WTC11 (cell line): ENCODE measurements around the gene JAKMIP3. TPM values are rescaled to one million over a fixed set of nuclear protein-coding genes. Genes with fewer than 3 reads are reported as not detected.

Experiments used
- ATAC-seq: fragments of 200-7000 bp; cut with Tn5 transposase; 2 replicates; pipeline ENCODE4 v1.10.0; 2021; ENCODE audit warnings: mild to moderate bottlenecking, moderate library complexity
- CTCF ChIA-PET: fragments of 300-600 bp; sonication (Branson Sonifier 250); formaldehyde crosslinking; loops from one replicate; lab custom pipeline; 2021; ENCODE audit warnings: antibody characterized with exemption; lab: Charles Lee
- POLR2A ChIA-PET: fragments of 350-600 bp; sonication (Branson Sonifier 250); formaldehyde crosslinking; loops from one replicate; lab custom pipeline; 2021; ENCODE audit warnings: antibody characterized with exemption; lab: Charles Lee
- DNase-seq: peaks from one replicate; pipeline ENCODE4 v3.0.0; 2021; ENCODE audit warnings: low spot score
- H3K27ac Mint-ChIP-seq: 2 replicates; pipeline ENCODE4 v1.8.0; 2021; ENCODE audit warnings: mixed read lengths
- H3K27me3 Mint-ChIP-seq: 2 replicates; pipeline ENCODE4 v1.8.0; 2021; ENCODE audit warnings: low read depth, mild to moderate bottlenecking, moderate library complexity, mixed read lengths
- H3K36me3 Mint-ChIP-seq: 2 replicates; pipeline ENCODE4 v1.8.0; 2021; ENCODE audit warnings: mixed read lengths
- H3K4me1 Mint-ChIP-seq: 2 replicates; pipeline ENCODE4 v1.8.0; 2022; ENCODE audit warnings: mixed read lengths
- H3K4me3 Mint-ChIP-seq: 2 replicates; pipeline ENCODE4 v1.8.0; 2021; ENCODE audit warnings: mild to moderate bottlenecking, moderate library complexity, mixed read lengths
- H3K9me3 Mint-ChIP-seq: 2 replicates; pipeline ENCODE4 v1.8.0; 2021; ENCODE audit warnings: mixed read lengths
- ARID4B ChIP-seq: sonication (generic); formaldehyde crosslinking; IDR thresholded peaks from 2 replicates; pipeline ENCODE4 v1.8.0; 2023; ENCODE audit warnings: missing genetic modification reagents, mild to moderate bottlenecking, borderline replicate concordance
- ATF2 ChIP-seq: sonication (generic); formaldehyde crosslinking; IDR thresholded peaks from 2 replicates; pipeline ENCODE4 v1.8.1; 2022; ENCODE audit warnings: low read depth, missing genetic modification reagents, borderline replicate concordance
- FOXP4 ChIP-seq: sonication (generic); formaldehyde crosslinking; IDR thresholded peaks from 2 replicates; pipeline ENCODE4 v1.8.0; 2022; ENCODE audit warnings: mild to moderate bottlenecking, missing genetic modification reagents
- IRF2 ChIP-seq: sonication (generic); formaldehyde crosslinking; IDR thresholded peaks from 2 replicates; pipeline ENCODE4 v1.8.0; 2022; ENCODE audit warnings: low read depth, missing genetic modification reagents, borderline replicate concordance
- JUN ChIP-seq: sonication (generic); formaldehyde crosslinking; IDR thresholded peaks from 2 replicates; pipeline ENCODE4 v1.8.0; 2023; ENCODE audit warnings: mild to moderate bottlenecking, missing genetic modification reagents
- MAX ChIP-seq: sonication (generic); formaldehyde crosslinking; IDR thresholded peaks from 2 replicates; pipeline ENCODE4 v1.8.0; 2022; ENCODE audit warnings: mild to moderate bottlenecking, missing genetic modification reagents
- MLX ChIP-seq: sonication (generic); formaldehyde crosslinking; IDR thresholded peaks from 2 replicates; pipeline ENCODE4 v1.8.1; 2023; ENCODE audit warnings: mild to moderate bottlenecking, missing genetic modification reagents, moderate library complexity
- NFE2L1 ChIP-seq: sonication (generic); formaldehyde crosslinking; IDR thresholded peaks from 2 replicates; pipeline ENCODE4 v1.8.1; 2023; ENCODE audit warnings: missing genetic modification reagents
- SOX15 ChIP-seq: fragments of 250-450 bp; sonication (Bioruptor Pico); IDR thresholded peaks from 2 replicates; pipeline ENCODE4 v1.9.0; 2021; ENCODE audit warnings: mild to moderate bottlenecking
- SP1 ChIP-seq: sonication (generic); formaldehyde crosslinking; conservative IDR thresholded peaks from 2 replicates; pipeline ENCODE4 v1.8.1; 2022; ENCODE audit warnings: missing genetic modification reagents
- STAT6 ChIP-seq: sonication (generic); formaldehyde crosslinking; conservative IDR thresholded peaks from 2 replicates; pipeline ENCODE4 v1.8.1; 2023; ENCODE audit warnings: mild to moderate bottlenecking, low read depth, missing genetic modification reagents, moderate library complexity
- TEAD1 ChIP-seq: sonication (generic); formaldehyde crosslinking; IDR thresholded peaks from 2 replicates; pipeline ENCODE4 v1.8.0; 2022; ENCODE audit warnings: mild to moderate bottlenecking, missing genetic modification reagents
- TEAD4 ChIP-seq: sonication (generic); formaldehyde crosslinking; IDR thresholded peaks from 2 replicates; pipeline ENCODE4 v1.8.0; 2022; ENCODE audit warnings: mild to moderate bottlenecking, missing genetic modification reagents
- ZBTB43 ChIP-seq: sonication (generic); formaldehyde crosslinking; IDR thresholded peaks from 2 replicates; pipeline ENCODE4 v1.8.1; 2023; ENCODE audit warnings: mild to moderate bottlenecking, missing genetic modification reagents
- ZMAT4 ChIP-seq: fragments of 250-450 bp; sonication (Bioruptor Pico); IDR thresholded peaks from 2 replicates; pipeline ENCODE4 v1.9.0; 2021; ENCODE audit warnings: mild to moderate bottlenecking
- ZSCAN18 ChIP-seq: fragments of 250-450 bp; sonication (Bioruptor Pico); IDR thresholded peaks from 2 replicates; pipeline ENCODE4 v2.1.2; 2022; ENCODE audit warnings: mild to moderate bottlenecking, moderate library complexity
- total RNA-seq: library from RNA; stranded (reverse); gene quantifications from 3 replicates; pipeline ENCODE4 v1.2.3, GENCODE V29; 2021

The JAKMIP3 gene
- total RNA-seq, 1 experiment from 2014 or later, result 1.7 TPM

- H3K27me3 Mint-ChIP-seq, result 0 out of 2 replicates have a peak, but pooled peaks cover 4% of the 10 kb centered on the region
- ATAC-seq (no peak), DNase-seq (no peak)
- peaks cover 24% of the 10 kb centered on the region for H3K4me1 Mint-ChIP-seq
- no peak overlapping the region for H3K4me3 Mint-ChIP-seq
- H3K36me3 Mint-ChIP-seq, result peaks cover 6% of the 10 kb centered on the region
- H3K9me3 Mint-ChIP-seq, result peaks cover 10% of the 10 kb centered on the region
- no peak overlapping the region for H3K27ac Mint-ChIP-seq
- POLR2A ChIA-PET, result no interaction called here
- TF ChIP-seq SP1 (CRISPR knock-in tag) (no peak), ZBTB43 (CRISPR knock-in tag) (no peak), ZSCAN18 (no peak), MAX (no peak)
- CTCF ChIA-PET, result no interaction called here
These were observed 4.3 kb upstream of the JAKMIP3 start for GRCh38 chr10:132061465-132061864.

- Mint-ChIP-seq H3K27ac (no peak overlapping the region), H3K27me3 (0 out of 2 replicates have a peak, but pooled peaks cover 4% of the 10 kb centered on the region), H3K4me1 (peaks cover 29% of the 10 kb centered on the region), H3K36me3 (peaks cover 6% of the 10 kb centered on the region), H3K4me3 (no peak overlapping the region), H3K9me3 (peaks cover 10% of the 10 kb centered on the region)
- no peak for ATAC-seq
- no peak for DNase-seq
- POLR2A ChIA-PET, result no interaction called here
- CTCF ChIA-PET, result no interaction called here
- TF ChIP-seq ATF2 (CRISPR knock-in tag), result no peak
- TF ChIP-seq IRF2 (CRISPR knock-in tag), result no peak
- TF ChIP-seq ZMAT4 (CRISPR knock-in tag), result no peak
- TF ChIP-seq FOXP4 (CRISPR knock-in tag), result no peak
- TF ChIP-seq STAT6 (CRISPR knock-in tag), result no peak
- TF ChIP-seq TEAD1, result no peak
- TF ChIP-seq SOX15, result no peak
- TF ChIP-seq NFE2L1, result no peak
- no peak for TF ChIP-seq JUN
- TF ChIP-seq ARID4B (CRISPR knock-in tag), result no peak
- no peak for TF ChIP-seq MLX (CRISPR knock-in tag)
- TF ChIP-seq ZSCAN18, result no peak
- no peak for TF ChIP-seq TEAD4 (CRISPR knock-in tag)
These were observed 3.6 kb upstream of the JAKMIP3 start for GRCh38 chr10:132062116-132062515.
